SK-N-SH treated with all-trans-retinoic acid at 6 μM for 48 hours (cell line): ENCODE results near the gene ZFP64.

Experiments
- ATAC-seq: fragments of 200-7000 bp; cut with Tn5 transposase; 3 replicates; pipeline ENCODE4 v1.9.1; 2020; ENCODE audit warnings: mild to moderate bottlenecking, moderate library complexity
- BACH2 ChIP-seq: fragments of 250-450 bp; sonication (Bioruptor Pico); IDR thresholded peaks from 2 replicates; pipeline ENCODE4 v1.9.0; 2021; ENCODE audit warnings: mild to moderate bottlenecking, borderline replicate concordance
- CSDC2 ChIP-seq: fragments of 250-450 bp; sonication (Bioruptor Pico); IDR thresholded peaks from 2 replicates; pipeline ENCODE4 v1.5.0; 2020; ENCODE audit warnings: mild to moderate bottlenecking, moderate library complexity
- ESRRG ChIP-seq: fragments of 250-450 bp; sonication (Bioruptor Pico); IDR thresholded peaks from 2 replicates; pipeline ENCODE4 v1.6.1; 2021; ENCODE audit warnings: mild to moderate bottlenecking
- GLIS3 ChIP-seq: fragments of 250-450 bp; sonication (Bioruptor Pico); IDR thresholded peaks from 2 replicates; pipeline ENCODE4 v1.5.0; 2020; ENCODE audit warnings: mild to moderate bottlenecking, moderate library complexity
- ISL1 ChIP-seq: fragments of 250-450 bp; sonication (Bioruptor Pico); IDR thresholded peaks from 2 replicates; pipeline ENCODE4 v2.1.2; 2022; ENCODE audit warnings: mild to moderate bottlenecking, moderate library complexity
- OSR1 ChIP-seq: fragments of 250-450 bp; sonication (Bioruptor Pico); IDR thresholded peaks from 2 replicates; pipeline ENCODE4 v1.8.0; 2022; ENCODE audit warnings: moderate library complexity, mild to moderate bottlenecking, inconsistent platforms
- PPARA ChIP-seq: fragments of 250-450 bp; sonication (Bioruptor Pico); IDR thresholded peaks from 2 replicates; pipeline ENCODE4 v1.5.0; 2020; ENCODE audit warnings: mild to moderate bottlenecking, borderline replicate concordance
- TCF4 ChIP-seq: fragments of 250-450 bp; sonication (Bioruptor Pico); IDR thresholded peaks from 2 replicates; pipeline ENCODE4 v1.8.0; 2021; ENCODE audit warnings: mild to moderate bottlenecking, moderate library complexity, borderline replicate concordance
- ZC3H10 ChIP-seq: fragments of 250-450 bp; sonication (Bioruptor Pico); IDR thresholded peaks from 2 replicates; pipeline ENCODE4 v1.5.1; 2021; ENCODE audit warnings: mild to moderate bottlenecking, moderate library complexity
- ZFP3 ChIP-seq: fragments of 250-450 bp; sonication (Bioruptor Pico); IDR thresholded peaks from 2 replicates; pipeline ENCODE4 v1.5.0; 2020; ENCODE audit warnings: mild to moderate bottlenecking, moderate library complexity
- ZFP30 ChIP-seq: fragments of 450-650 bp; formaldehyde crosslinking; IDR thresholded peaks from 2 replicates; pipeline ENCODE4 v1.5.0; 2022; ENCODE audit warnings: mild to moderate bottlenecking, moderate library complexity
- ZNF565 ChIP-seq: fragments of 450-650 bp; formaldehyde crosslinking; conservative IDR thresholded peaks from 2 replicates; pipeline ENCODE4 v1.5.0; 2020; ENCODE audit warnings: low read depth, mild to moderate bottlenecking, moderate library complexity
- ZNF70 ChIP-seq: fragments of 450-650 bp; formaldehyde crosslinking; IDR thresholded peaks from 2 replicates; pipeline ENCODE4 v1.5.0; 2020; ENCODE audit warnings: mild to moderate bottlenecking, moderate library complexity
- ZNF8 ChIP-seq: fragments of 450-650 bp; formaldehyde crosslinking; IDR thresholded peaks from 2 replicates; pipeline ENCODE4 v1.5.0; 2020; ENCODE audit warnings: mild to moderate bottlenecking, moderate library complexity
- TF ChIP-seq, protein P1 (sequence below): fragments of 250-450 bp; sonication (Bioruptor Pico); IDR thresholded peaks from 2 replicates; pipeline ENCODE4 v1.8.0; 2020; ENCODE audit warnings: mild to moderate bottlenecking, moderate library complexity, borderline replicate concordance
- TF ChIP-seq, protein P2 (sequence below): fragments of 250-450 bp; sonication (Bioruptor Pico); IDR thresholded peaks from 2 replicates; pipeline ENCODE4 v1.5.1; 2021; ENCODE audit warnings: mild to moderate bottlenecking, moderate library complexity
- TF ChIP-seq, protein P3 (sequence below): fragments of 250-450 bp; sonication (Bioruptor Pico); IDR thresholded peaks from 2 replicates; pipeline ENCODE4 v1.5.0; 2020; ENCODE audit warnings: mild to moderate bottlenecking, moderate library complexity
- TF ChIP-seq, protein P4 (sequence below): fragments of 250-450 bp; sonication (Bioruptor Pico); IDR thresholded peaks from 2 replicates; pipeline ENCODE4 v1.5.1; 2020; ENCODE audit warnings: low read depth, mild to moderate bottlenecking, moderate library complexity
- TF ChIP-seq, protein P5 (sequence below): fragments of 250-450 bp; sonication (Bioruptor Pico); IDR thresholded peaks from 2 replicates; pipeline ENCODE4 v1.8.0; 2021; ENCODE audit warnings: low read depth, mild to moderate bottlenecking, moderate library complexity, borderline replicate concordance

Gene ZFP64

DNA sequence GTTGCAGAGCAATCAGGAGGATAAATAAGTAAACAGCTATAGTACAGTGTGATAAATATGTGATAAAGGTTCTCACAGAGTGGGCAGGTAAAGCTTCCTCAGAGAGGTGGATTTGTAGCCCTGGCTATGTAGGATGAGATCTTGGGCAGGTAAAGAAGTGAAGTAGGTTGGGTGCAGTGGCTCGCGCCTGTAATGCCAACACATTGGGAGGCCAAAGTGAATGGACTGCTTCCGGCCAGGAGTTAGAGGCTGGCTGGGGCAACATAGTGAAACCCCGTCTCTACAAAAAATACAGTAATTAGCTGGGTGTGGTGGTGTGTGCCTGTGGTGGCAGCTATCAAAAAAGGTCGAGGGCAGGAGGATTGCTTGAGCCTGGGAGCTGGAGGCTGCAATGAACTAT is 72.9 kb downstream of the ZFP64 start:
- ATAC-seq = no peak
- no peak for TF ChIP-seq TCF4 (CRISPR knock-in tag)
- no peak for TF ChIP-seq ESRRG (CRISPR knock-in tag)
- TF ChIP-seq ISL1 (CRISPR knock-in tag) = no peak
- no peak for TF ChIP-seq ZFP3 (CRISPR knock-in tag)
- TF ChIP-seq, protein P1, sequence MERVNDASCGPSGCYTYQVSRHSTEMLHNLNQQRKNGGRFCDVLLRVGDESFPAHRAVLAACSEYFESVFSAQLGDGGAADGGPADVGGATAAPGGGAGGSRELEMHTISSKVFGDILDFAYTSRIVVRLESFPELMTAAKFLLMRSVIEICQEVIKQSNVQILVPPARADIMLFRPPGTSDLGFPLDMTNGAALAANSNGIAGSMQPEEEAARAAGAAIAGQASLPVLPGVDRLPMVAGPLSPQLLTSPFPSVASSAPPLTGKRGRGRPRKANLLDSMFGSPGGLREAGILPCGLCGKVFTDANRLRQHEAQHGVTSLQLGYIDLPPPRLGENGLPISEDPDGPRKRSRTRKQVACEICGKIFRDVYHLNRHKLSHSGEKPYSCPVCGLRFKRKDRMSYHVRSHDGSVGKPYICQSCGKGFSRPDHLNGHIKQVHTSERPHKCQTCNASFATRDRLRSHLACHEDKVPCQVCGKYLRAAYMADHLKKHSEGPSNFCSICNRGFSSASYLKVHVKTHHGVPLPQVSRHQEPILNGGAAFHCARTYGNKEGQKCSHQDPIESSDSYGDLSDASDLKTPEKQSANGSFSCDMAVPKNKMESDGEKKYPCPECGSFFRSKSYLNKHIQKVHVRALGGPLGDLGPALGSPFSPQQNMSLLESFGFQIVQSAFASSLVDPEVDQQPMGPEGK (CRISPR knock-in tag) = no peak
- no peak for TF ChIP-seq ZNF565 (CRISPR knock-in tag)
- no peak for TF ChIP-seq ZFP30 (CRISPR knock-in tag)
- TF ChIP-seq BACH2 (CRISPR knock-in tag) = no peak
- TF ChIP-seq, protein P2, sequence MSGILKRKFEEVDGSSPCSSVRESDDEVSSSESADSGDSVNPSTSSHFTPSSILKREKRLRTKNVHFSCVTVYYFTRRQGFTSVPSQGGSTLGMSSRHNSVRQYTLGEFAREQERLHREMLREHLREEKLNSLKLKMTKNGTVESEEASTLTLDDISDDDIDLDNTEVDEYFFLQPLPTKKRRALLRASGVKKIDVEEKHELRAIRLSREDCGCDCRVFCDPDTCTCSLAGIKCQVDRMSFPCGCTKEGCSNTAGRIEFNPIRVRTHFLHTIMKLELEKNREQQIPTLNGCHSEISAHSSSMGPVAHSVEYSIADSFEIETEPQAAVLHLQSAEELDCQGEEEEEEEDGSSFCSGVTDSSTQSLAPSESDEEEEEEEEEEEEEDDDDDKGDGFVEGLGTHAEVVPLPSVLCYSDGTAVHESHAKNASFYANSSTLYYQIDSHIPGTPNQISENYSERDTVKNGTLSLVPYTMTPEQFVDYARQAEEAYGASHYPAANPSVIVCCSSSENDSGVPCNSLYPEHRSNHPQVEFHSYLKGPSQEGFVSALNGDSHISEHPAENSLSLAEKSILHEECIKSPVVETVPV (CRISPR knock-in tag) = no peak
- TF ChIP-seq OSR1 (CRISPR knock-in tag) = no peak
- TF ChIP-seq, protein P3, sequence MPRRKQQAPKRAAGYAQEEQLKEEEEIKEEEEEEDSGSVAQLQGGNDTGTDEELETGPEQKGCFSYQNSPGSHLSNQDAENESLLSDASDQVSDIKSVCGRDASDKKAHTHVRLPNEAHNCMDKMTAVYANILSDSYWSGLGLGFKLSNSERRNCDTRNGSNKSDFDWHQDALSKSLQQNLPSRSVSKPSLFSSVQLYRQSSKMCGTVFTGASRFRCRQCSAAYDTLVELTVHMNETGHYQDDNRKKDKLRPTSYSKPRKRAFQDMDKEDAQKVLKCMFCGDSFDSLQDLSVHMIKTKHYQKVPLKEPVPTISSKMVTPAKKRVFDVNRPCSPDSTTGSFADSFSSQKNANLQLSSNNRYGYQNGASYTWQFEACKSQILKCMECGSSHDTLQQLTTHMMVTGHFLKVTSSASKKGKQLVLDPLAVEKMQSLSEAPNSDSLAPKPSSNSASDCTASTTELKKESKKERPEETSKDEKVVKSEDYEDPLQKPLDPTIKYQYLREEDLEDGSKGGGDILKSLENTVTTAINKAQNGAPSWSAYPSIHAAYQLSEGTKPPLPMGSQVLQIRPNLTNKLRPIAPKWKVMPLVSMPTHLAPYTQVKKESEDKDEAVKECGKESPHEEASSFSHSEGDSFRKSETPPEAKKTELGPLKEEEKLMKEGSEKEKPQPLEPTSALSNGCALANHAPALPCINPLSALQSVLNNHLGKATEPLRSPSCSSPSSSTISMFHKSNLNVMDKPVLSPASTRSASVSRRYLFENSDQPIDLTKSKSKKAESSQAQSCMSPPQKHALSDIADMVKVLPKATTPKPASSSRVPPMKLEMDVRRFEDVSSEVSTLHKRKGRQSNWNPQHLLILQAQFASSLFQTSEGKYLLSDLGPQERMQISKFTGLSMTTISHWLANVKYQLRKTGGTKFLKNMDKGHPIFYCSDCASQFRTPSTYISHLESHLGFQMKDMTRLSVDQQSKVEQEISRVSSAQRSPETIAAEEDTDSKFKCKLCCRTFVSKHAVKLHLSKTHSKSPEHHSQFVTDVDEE (CRISPR knock-in tag) = no peak
- TF ChIP-seq ZNF70 (CRISPR knock-in tag) = no peak
- TF ChIP-seq, protein P4, sequence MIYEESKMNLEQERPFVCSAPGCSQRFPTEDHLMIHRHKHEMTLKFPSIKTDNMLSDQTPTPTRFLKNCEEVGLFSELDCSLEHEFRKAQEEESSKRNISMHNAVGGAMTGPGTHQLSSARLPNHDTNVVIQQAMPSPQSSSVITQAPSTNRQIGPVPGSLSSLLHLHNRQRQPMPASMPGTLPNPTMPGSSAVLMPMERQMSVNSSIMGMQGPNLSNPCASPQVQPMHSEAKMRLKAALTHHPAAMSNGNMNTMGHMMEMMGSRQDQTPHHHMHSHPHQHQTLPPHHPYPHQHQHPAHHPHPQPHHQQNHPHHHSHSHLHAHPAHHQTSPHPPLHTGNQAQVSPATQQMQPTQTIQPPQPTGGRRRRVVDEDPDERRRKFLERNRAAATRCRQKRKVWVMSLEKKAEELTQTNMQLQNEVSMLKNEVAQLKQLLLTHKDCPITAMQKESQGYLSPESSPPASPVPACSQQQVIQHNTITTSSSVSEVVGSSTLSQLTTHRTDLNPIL = no peak
- no peak for TF ChIP-seq CSDC2 (CRISPR knock-in tag)

DNA sequence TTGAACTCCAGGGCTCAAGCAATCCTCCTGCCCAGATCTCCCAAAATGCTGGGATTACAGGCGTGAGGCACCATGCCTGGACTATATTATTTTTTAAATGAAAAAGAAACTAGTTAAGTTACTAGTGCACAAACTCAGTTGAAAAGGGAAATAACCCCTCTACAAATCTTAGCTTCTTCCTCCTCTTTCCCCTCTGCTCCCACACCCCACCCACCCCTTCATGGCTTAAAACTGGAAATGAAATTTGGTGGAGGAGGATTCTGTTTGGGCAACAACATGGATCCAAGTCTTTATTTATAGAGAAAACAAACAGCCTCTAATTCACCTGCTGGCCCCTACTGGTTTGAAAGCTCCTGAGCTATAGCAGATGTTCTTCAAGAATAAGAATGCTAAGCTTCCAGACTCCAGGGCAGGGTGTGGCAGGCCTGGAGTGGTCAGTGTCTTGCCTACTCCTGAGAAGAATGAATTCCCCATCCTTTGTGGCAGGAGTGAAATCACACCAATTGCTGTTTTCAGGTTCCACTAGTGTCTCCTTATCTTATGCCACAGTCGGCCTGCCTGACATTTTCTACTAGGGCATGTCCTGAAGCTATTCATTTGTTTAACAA is 73.5 kb downstream of the ZFP64 start:
- ATAC-seq = no peak
- TF ChIP-seq, protein P2 (CRISPR knock-in tag) = no peak
- TF ChIP-seq, protein P1 (CRISPR knock-in tag) = no peak
- TF ChIP-seq, protein P5, sequence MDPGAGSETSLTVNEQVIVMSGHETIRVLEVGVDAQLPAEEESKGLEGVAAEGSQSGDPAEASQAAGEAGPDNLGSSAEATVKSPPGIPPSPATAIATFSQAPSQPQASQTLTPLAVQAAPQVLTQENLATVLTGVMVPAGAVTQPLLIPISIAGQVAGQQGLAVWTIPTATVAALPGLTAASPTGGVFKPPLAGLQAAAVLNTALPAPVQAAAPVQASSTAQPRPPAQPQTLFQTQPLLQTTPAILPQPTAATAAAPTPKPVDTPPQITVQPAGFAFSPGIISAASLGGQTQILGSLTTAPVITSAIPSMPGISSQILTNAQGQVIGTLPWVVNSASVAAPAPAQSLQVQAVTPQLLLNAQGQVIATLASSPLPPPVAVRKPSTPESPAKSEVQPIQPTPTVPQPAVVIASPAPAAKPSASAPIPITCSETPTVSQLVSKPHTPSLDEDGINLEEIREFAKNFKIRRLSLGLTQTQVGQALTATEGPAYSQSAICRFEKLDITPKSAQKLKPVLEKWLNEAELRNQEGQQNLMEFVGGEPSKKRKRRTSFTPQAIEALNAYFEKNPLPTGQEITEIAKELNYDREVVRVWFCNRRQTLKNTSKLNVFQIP = no peak
- TF ChIP-seq ESRRG (CRISPR knock-in tag) (no peak), ZC3H10 (CRISPR knock-in tag) (no peak), ISL1 (CRISPR knock-in tag) (no peak), OSR1 (CRISPR knock-in tag) (no peak), ZNF8 (CRISPR knock-in tag) (no peak), PPARA (no peak), GLIS3 (CRISPR knock-in tag) (no peak)
- TF ChIP-seq, protein P4 = no peak
